Measurements from ENCODE around the gene S1PR3. TPM values are rescaled to one million over a fixed set of nuclear protein-coding genes. Genes with fewer than 3 reads are reported as not detected.
A peak's percentile ranks its signal among the peaks of the same experiment; 100 is the strongest.

The S1PR3 gene
- total RNA-seq, 8 experiments from 2014 or later: 0.54 to 117 (median 4.2) TPM

- peaks cover 0 to 9% of the 10 kb centered on the region in 2 donors for H3K4me1 ChIP-seq (replicated peaks in 1 of 2)
- 0 to 100% (median 38%) methylated on average over 1 to 4 of the region's 9 CpGs; no CpG with 5 or more reads in 2 of the 10 experiments for WGBS, 10 experiments
- peak overlapping the region in 1 of 5 donors; percentile 14 for H3K4me3 ChIP-seq
- in situ Hi-C loops (cut with MboI; ENCODE audit: low pct_unique_long_range_greater_than_20kb in 2 of 9, low sequenced_read_pairs in 9 of 9, unreplicated experiment in 9 of 9): loop anchor here in 5 of 9 experiments (10.0 to 25.0 kb wide), 5 partner anchors 279 to 1323 kb away; no protein-coding TSS in a partner anchor
- peak in 4 of 8 experiments; percentile 11 to 71 (median 42) for ATAC-seq (replicated peaks in 6 of 8)
- no peak overlapping the region for H3K27ac ChIP-seq
These were observed 16.9 kb downstream of the S1PR3 start for GRCh38 chr9:89008055-89008743.

GRCh38 chr9:89008744-89009545, 17.7 kb downstream of the S1PR3 start:
- in situ Hi-C loops (cut with MboI; ENCODE audit: low pct_unique_long_range_greater_than_20kb in 2 of 9, low sequenced_read_pairs in 9 of 9, unreplicated experiment in 9 of 9): loop anchor here in 5 of 9 experiments (10.0 to 25.0 kb wide), 5 partner anchors 278 to 1324 kb away; no protein-coding TSS in a partner anchor
- peak in 3 of 8 experiments; percentile 17 to 27 (median 23) for ATAC-seq (replicated peaks in 6 of 8)
- WGBS, 10 experiments: 60 to 100% (median 84%) methylated on average over 1 to 7 of the region's 12 CpGs; no CpG with 5 or more reads in 2 of the 10 experiments

GRCh38 chr9:89009546-89009840, 18.2 kb downstream of the S1PR3 start:
- ATAC-seq (replicated peaks in 6 of 8): no peak
- H3K4me1 ChIP-seq (replicated peaks in 1 of 2): peaks cover 0 to 9% of the 10 kb centered on the region in 2 donors
- WGBS, 10 experiments: 86 to 100% (median 95%) methylated on average over 1 to 6 of the region's 9 CpGs; no CpG with 5 or more reads in 4 of the 10 experiments

More at GRCh38 chr9:89008744-89009545, 17.7 kb downstream of the S1PR3 start:
- H3K4me1 ChIP-seq (replicated peaks in 1 of 2): peaks cover 0 to 9% of the 10 kb centered on the region in 2 donors
- H3K27ac ChIP-seq: no peak overlapping the region
- no peak overlapping the region for H3K4me3 ChIP-seq

GRCh38 chr9:89010056-89010455, 18.8 kb downstream of the S1PR3 start:
- Histone ChIP-seq H3K4me3 (no peak overlapping the region), H3K27ac (no peak overlapping the region), H3K4me1 (replicated peaks in 1 of 2) (peaks cover 0 to 9% of the 10 kb centered on the region in 2 donors)
- 80 to 100% (median 95%) methylated on average over 1 to 5 of the region's 10 CpGs; no CpG with 5 or more reads in 3 of the 10 experiments for WGBS, 10 experiments
- ATAC-seq (replicated peaks in 6 of 8): no peak
- in situ Hi-C loops (cut with MboI; ENCODE audit: low pct_unique_long_range_greater_than_20kb in 2 of 9, low sequenced_read_pairs in 9 of 9, unreplicated experiment in 9 of 9): loop anchor here in 3 of 9 experiments (25.0 kb wide), 3 partner anchors 277 to 1323 kb away; no protein-coding TSS in a partner anchor

More at GRCh38 chr9:89009546-89009840, 18.2 kb downstream of the S1PR3 start:
- Histone ChIP-seq H3K4me3 (no peak overlapping the region), H3K27ac (no peak overlapping the region)
- in situ Hi-C loops (cut with MboI; ENCODE audit: low pct_unique_long_range_greater_than_20kb in 2 of 9, low sequenced_read_pairs in 9 of 9, unreplicated experiment in 9 of 9): loop anchor here in 5 of 9 experiments (10.0 to 25.0 kb wide), 5 partner anchors 278 to 1325 kb away; no protein-coding TSS in a partner anchor

GRCh38 chr9:89010526-89011111, 19.4 kb downstream of the S1PR3 start:
- no peak overlapping the region for H3K27ac ChIP-seq
- WGBS, 10 experiments: 0 to 100% (median 60%) methylated on average over 1 to 4 of the region's 6 CpGs; no CpG with 5 or more reads in 2 of the 10 experiments
- ATAC-seq (replicated peaks in 6 of 8): peak in 1 of 8 experiments; percentile 36
- no peak overlapping the region for H3K4me3 ChIP-seq
- peaks cover 0 to 9% of the 10 kb centered on the region in 2 donors for H3K4me1 ChIP-seq (replicated peaks in 1 of 2)
- in situ Hi-C loops (cut with MboI; ENCODE audit: low pct_unique_long_range_greater_than_20kb in 2 of 9, low sequenced_read_pairs in 9 of 9, unreplicated experiment in 9 of 9): loop anchor here in 3 of 9 experiments (25.0 kb wide), 3 partner anchors 277 to 1323 kb away; no protein-coding TSS in a partner anchor

GRCh38 chr9:89011683-89012082, 20.4 kb downstream of the S1PR3 start:
- peaks cover 0 to 9% of the 10 kb centered on the region in 2 donors for H3K4me1 ChIP-seq (replicated peaks in 1 of 2)
- WGBS, 10 experiments: 79 to 100% (median 100%) methylated on average over 1 to 2 of the region's 2 CpGs; no CpG with 5 or more reads in 3 of the 10 experiments
- no peak overlapping the region for H3K4me3 ChIP-seq
- ATAC-seq (replicated peaks in 6 of 8): no peak
- in situ Hi-C loops (cut with MboI; ENCODE audit: low pct_unique_long_range_greater_than_20kb in 2 of 9, low sequenced_read_pairs in 9 of 9, unreplicated experiment in 9 of 9): loop anchor here in 3 of 9 experiments (25.0 kb wide), 3 partner anchors 276 to 1324 kb away; no protein-coding TSS in a partner anchor
- no peak overlapping the region for H3K27ac ChIP-seq

GRCh38 chr9:89012294-89013042, 21.2 kb downstream of the S1PR3 start:
- H3K4me1 ChIP-seq (replicated peaks in 1 of 2): peaks cover 0 to 9% of the 10 kb centered on the region in 2 donors
- no peak overlapping the region for H3K27ac ChIP-seq
- 33 to 100% (median 92%) methylated on average over 1 to 8 of the region's 13 CpGs; no CpG with 5 or more reads in 2 of the 10 experiments for WGBS, 10 experiments
- no peak overlapping the region for H3K4me3 ChIP-seq
- no peak for ATAC-seq (replicated peaks in 6 of 8)
- in situ Hi-C loops (cut with MboI; ENCODE audit: low pct_unique_long_range_greater_than_20kb in 2 of 9, low sequenced_read_pairs in 9 of 9, unreplicated experiment in 9 of 9): loop anchor here in 3 of 9 experiments (25.0 kb wide), 3 partner anchors 275 to 1325 kb away; no protein-coding TSS in a partner anchor

- H3K4me1 ChIP-seq (replicated peaks in 1 of 2): peaks cover 0 to 2% of the 10 kb centered on the region in 2 donors
- no peak overlapping the region for H3K4me3 ChIP-seq
- 100% methylated on average over 1 of the region's 1 CpG; no CpG with 5 or more reads in 9 of the 10 experiments for WGBS, 10 experiments
- H3K27ac ChIP-seq: no peak overlapping the region
- no peak for ATAC-seq (replicated peaks in 6 of 8)
- in situ Hi-C loops (cut with MboI; ENCODE audit: low pct_unique_long_range_greater_than_20kb in 2 of 9, low sequenced_read_pairs in 9 of 9, unreplicated experiment in 9 of 9): loop anchor here in 3 of 9 experiments (25.0 kb wide), 3 partner anchors 274 to 1326 kb away; no protein-coding TSS in a partner anchor
These were observed 22.4 kb downstream of the S1PR3 start for GRCh38 chr9:89013660-89014059.

- WGBS, 10 experiments: 67 to 100% (median 86%) methylated on average over 1 to 3 of the region's 7 CpGs; no CpG with 5 or more reads in 4 of the 10 experiments
- no peak overlapping the region for H3K27ac ChIP-seq
- no peak overlapping the region for H3K4me3 ChIP-seq
- no peak for ATAC-seq (replicated peaks in 6 of 8)
- H3K4me1 ChIP-seq (replicated peaks in 1 of 2): no peaks in the 10 kb centered on the region
- in situ Hi-C loops (cut with MboI; ENCODE audit: low pct_unique_long_range_greater_than_20kb in 2 of 9, low sequenced_read_pairs in 9 of 9, unreplicated experiment in 9 of 9): loop anchor here in 3 of 9 experiments (25.0 kb wide), 3 partner anchors 273 to 1327 kb away; no protein-coding TSS in a partner anchor
These were observed 22.9 kb downstream of the S1PR3 start for GRCh38 chr9:89014153-89014552.

GRCh38 chr9:89015336-89015735, 24.1 kb downstream of the S1PR3 start:
- Histone ChIP-seq H3K4me1 (replicated peaks in 1 of 2) (no peaks in the 10 kb centered on the region), H3K4me3 (no peak overlapping the region), H3K27ac (no peak overlapping the region)
- 0 to 100% (median 95%) methylated on average over 1 to 2 of the region's 2 CpGs; no CpG with 5 or more reads in 5 of the 10 experiments for WGBS, 10 experiments
- ATAC-seq (replicated peaks in 6 of 8): peak in 3 of 8 experiments; percentile 91 to 99 (median 97)
- in situ Hi-C loops (cut with MboI; ENCODE audit: low pct_unique_long_range_greater_than_20kb in 2 of 9, low sequenced_read_pairs in 9 of 9, unreplicated experiment in 9 of 9): loop anchor here in 3 of 9 experiments (25.0 kb wide), 3 partner anchors 272 to 1328 kb away; no protein-coding TSS in a partner anchor

GRCh38 chr9:89020754-89021153, 29.5 kb downstream of the S1PR3 start:
- in situ Hi-C loops (cut with MboI; ENCODE audit: low pct_unique_long_range_greater_than_20kb in 2 of 9, low sequenced_read_pairs in 9 of 9, unreplicated experiment in 9 of 9): loop anchor here in 3 of 9 experiments (25.0 kb wide), 3 partner anchors 267 to 1333 kb away; no protein-coding TSS in a partner anchor
- Histone ChIP-seq H3K4me1 (replicated peaks in 1 of 2) (peaks cover 18 to 23% of the 10 kb centered on the region in 2 donors), H3K4me3 (no peak overlapping the region), H3K27ac (no peak overlapping the region)
- ATAC-seq (replicated peaks in 6 of 8): no peak
- WGBS, 10 experiments: 80 to 100% (median 95%) methylated on average over 1 to 4 of the region's 4 CpGs; no CpG with 5 or more reads in 4 of the 10 experiments

Measured in motor neuron (in vitro differentiated cells).